ENCODE results near the gene APOC4.

GRCh38 chr19:44992336-44993163 is 50.5 kb downstream of the APOC4 start:
- TF ChIP-seq LEF1 (IDR thresholded peaks at IDR 0.05; ENCODE audit: borderline replicate concordance), result no peak
- no peak for TF ChIP-seq ELF4 (IDR thresholded peaks at IDR 0.05)
- TF ChIP-seq FOXA1 (IDR thresholded peaks at IDR 0.05), result no peak
- no peak for TF ChIP-seq BHLHE40 (IDR thresholded peaks at IDR 0.05; ENCODE audit: borderline replicate concordance)
- TF ChIP-seq, protein P1, sequence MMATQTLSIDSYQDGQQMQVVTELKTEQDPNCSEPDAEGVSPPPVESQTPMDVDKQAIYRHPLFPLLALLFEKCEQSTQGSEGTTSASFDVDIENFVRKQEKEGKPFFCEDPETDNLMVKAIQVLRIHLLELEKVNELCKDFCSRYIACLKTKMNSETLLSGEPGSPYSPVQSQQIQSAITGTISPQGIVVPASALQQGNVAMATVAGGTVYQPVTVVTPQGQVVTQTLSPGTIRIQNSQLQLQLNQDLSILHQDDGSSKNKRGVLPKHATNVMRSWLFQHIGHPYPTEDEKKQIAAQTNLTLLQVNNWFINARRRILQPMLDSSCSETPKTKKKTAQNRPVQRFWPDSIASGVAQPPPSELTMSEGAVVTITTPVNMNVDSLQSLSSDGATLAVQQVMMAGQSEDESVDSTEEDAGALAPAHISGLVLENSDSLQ (IDR thresholded peaks at IDR 0.05), result no peak
- TF ChIP-seq SP1 (IDR thresholded peaks at IDR 0.05), result no peak
- TF ChIP-seq L3MBTL2 (conservative IDR thresholded peaks at IDR 0.05), result no peak
- TF ChIP-seq FOXM1 (IDR thresholded peaks at IDR 0.05; ENCODE audit: borderline replicate concordance), result no peak
- no peak for TF ChIP-seq TARDBP (IDR thresholded peaks at IDR 0.05)
- TF ChIP-seq SUZ12 (IDR thresholded peaks at IDR 0.05), result no peak
- TF ChIP-seq HDGF (IDR thresholded peaks at IDR 0.05; ENCODE audit: borderline replicate concordance), result no peak
- no peak for TF ChIP-seq ZNF384 (IDR thresholded peaks at IDR 0.05)
- TF ChIP-seq FOXK2 (IDR thresholded peaks at IDR 0.05), result no peak
- no peak for TF ChIP-seq NFRKB (IDR thresholded peaks at IDR 0.05)

Measured in HEK293T (cell line).